GM10266 (cell line): ENCODE measurements around the gene SRM.

ENCODE experiments used
- DNase-seq: peaks from one replicate; pipeline ENCODE4 v3.0.0; 2012; ENCODE audit errors: extremely low spot score
- CTCF ChIP-seq: IDR thresholded peaks from 2 replicates; pipeline ENCODE4 v1.5.1; 2012; ENCODE audit warnings: mild to moderate bottlenecking, low read depth; ENCODE audit not compliant: control insufficient read depth, insufficient read depth; ENCODE audit errors: missing control alignments

The SRM gene

DNA sequence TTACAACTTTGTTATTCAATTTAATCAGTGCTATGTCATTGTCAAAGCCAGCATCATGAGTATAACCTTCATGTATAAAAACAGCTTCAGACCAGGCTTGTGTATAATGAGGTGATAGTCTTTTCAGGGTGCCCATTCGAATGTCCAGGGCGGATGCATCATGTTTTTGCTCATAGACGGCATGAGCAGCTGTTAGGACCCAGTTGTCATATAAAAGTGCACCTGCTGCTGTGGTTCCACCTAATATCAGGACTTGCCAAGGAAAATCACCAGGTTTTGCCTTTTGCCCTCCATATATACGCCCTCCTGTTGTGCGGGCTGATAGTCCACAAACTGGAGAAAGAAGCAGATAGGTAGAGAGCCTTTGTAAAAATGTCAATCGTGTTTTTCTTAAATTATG is 32.5 kb downstream of the SRM start:
- TF ChIP-seq CTCF = no peak
- DNase-seq = no peak

DNA sequence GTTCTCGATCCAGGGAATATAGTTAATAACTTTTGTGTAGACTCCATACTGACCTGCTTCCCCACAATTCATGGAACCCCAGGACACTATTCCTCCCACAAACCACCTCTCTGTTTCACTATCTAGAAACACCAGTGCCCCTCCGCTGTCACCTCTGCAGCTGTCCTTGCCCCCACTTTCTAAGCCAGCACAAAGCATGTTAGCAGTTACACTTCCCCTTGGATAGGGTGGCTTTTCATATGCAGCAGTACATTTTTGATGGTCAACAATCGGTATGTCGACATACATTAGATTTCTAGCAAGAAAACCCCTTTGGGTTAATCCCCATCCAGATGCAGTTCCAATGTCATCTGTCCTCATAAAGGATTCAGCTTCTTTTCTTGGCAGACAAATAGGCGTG is 32.9 kb downstream of the SRM start:
- DNase-seq = no peak
- no peak for TF ChIP-seq CTCF

DNA sequence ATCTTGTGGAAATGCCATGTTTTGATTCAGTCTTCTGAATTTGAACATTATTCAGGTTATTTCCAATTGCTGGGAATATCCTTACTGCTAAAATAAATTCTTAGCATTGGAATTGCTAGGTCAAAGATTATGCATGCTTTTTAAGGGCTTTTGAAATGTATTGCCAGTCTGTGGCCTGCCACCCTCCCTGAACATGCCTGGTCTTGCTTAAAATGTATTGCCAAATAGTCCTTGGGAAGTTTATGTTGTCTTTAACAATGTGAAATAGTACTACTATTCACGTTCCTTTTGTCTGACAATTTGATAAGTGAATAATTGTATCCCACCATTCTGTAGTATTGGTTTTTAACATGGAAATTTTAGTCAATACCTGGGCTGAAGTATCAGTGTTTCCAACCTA is 33.8 kb downstream of the SRM start:
- DNase-seq = no peak
- no peak for TF ChIP-seq CTCF

DNA sequence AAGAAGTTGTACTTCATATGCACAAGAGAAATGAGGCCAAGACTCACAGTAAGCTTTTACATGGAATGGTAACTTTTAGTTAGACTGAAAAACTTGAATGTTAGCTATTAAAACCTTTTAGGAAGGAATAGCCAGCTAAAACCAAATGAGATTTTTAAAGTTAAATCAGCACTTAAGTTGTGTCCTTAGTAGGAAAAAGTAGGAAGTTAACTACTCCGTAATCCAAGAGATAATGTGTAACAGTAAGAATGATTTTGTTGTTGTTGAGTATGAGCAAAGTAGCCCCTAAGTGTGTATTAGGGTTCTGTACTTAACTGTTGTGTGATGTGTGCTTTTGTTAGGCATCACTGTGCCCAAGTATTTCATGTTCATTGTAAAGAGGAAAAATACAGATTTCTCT is 34.2 kb downstream of the SRM start:
- TF ChIP-seq CTCF = no peak
- DNase-seq = no peak

- TF ChIP-seq CTCF = no peak
- no peak for DNase-seq
Measured at GRCh38 chr1:11024874-11025203, 35.0 kb downstream of the SRM start.

GRCh38 chr1:11024154-11024873 is 35.5 kb downstream of the SRM start:
- no peak for TF ChIP-seq CTCF

DNA sequence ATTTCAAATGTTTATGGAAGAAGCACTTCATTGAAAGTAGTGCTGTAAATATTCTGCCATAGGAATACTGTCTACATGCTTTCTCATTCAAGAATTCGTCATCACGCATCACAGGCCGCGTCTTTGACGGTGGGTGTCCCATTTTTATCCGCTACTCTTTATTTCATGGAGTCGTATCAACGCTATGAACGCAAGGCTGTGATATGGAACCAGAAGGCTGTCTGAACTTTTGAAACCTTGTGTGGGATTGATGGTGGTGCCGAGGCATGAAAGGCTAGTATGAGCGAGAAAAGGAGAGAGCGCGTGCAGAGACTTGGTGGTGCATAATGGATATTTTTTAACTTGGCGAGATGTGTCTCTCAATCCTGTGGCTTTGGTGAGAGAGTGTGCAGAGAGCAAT is 36.6 kb downstream of the SRM start:
- no peak for DNase-seq
- TF ChIP-seq CTCF = no peak

More at GRCh38 chr1:11024154-11024873, 35.5 kb downstream of the SRM start:
- DNase-seq = no peak
